Measurements from ENCODE around the gene HSD11B2.

- no peak for TF ChIP-seq CTCF (IDR thresholded peaks at IDR 0.05)
- TF ChIP-seq POLR2AphosphoS5 (IDR thresholded peaks at IDR 0.05): no peak
Observed at GRCh38 chr16:67388191-67388590, 42.7 kb upstream of the HSD11B2 start.

Measured in prostate gland (tissue), 2 donors.